ENCODE data around the gene ARHGEF6. TPM values are rescaled to one million over a fixed set of nuclear protein-coding genes. Genes with fewer than 3 reads are reported as not detected.
"Not testable (repeated sequence)": the region's sequence is repeated elsewhere in the genome, so short reads cannot be mapped to it uniquely, and the experiment has no call there.

Gene ARHGEF6
- total and polyA plus RNA-seq, 2 experiments from 2014 or later = 3.5 to 3.7 TPM

DNA sequence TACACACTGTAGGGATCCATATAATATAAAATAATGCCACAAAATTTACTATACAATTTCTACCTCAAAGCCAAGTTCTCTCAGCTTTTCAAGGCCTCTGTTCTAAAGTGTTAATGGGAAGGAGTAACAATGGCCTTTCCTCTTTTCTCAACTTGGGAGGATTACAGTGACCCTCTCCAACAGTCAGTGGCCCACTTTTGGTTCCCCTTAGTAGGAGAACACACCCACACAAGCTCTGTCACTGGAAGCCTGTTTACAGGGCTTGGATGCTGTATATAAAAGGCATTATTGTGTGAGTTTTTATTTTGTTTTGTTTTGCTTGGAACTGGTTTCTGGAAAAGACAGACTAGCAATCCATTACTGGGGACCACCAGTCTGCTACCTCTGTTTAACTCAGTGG, 1.8 kb downstream of the ARHGEF6 start:
- Histone ChIP-seq H2AFZ (no peak overlapping the region), H3K27me3 (no peaks in the 10 kb centered on the region), H3K4me2 (no peak overlapping the region), H3K4me3 (no peak overlapping the region), H3K9me3 (ENCODE audit: low read depth) (no peaks in the 10 kb centered on the region), H4K20me1 (ENCODE audit: insufficient read depth, poor library complexity, severe bottlenecking) (no peaks in the 10 kb centered on the region), H3K4me1 (ENCODE audit: insufficient read depth) (no peaks in the 10 kb centered on the region), H3K27ac (no peak overlapping the region), H3K36me3 (replicated peaks; ENCODE audit: insufficient read depth, low read depth) (no peaks in the 10 kb centered on the region), H3K9me2 (replicated peaks; ENCODE audit: insufficient read depth) (no peaks in the 10 kb centered on the region), H3K79me2 (no peaks in the 10 kb centered on the region)
- DNase-seq (ENCODE audit: low spot score) = no peak
- TF ChIP-seq EZH2 (IDR thresholded peaks at IDR 0.05; ENCODE audit: borderline replicate concordance) = no peak
- TF ChIP-seq, protein P1, sequence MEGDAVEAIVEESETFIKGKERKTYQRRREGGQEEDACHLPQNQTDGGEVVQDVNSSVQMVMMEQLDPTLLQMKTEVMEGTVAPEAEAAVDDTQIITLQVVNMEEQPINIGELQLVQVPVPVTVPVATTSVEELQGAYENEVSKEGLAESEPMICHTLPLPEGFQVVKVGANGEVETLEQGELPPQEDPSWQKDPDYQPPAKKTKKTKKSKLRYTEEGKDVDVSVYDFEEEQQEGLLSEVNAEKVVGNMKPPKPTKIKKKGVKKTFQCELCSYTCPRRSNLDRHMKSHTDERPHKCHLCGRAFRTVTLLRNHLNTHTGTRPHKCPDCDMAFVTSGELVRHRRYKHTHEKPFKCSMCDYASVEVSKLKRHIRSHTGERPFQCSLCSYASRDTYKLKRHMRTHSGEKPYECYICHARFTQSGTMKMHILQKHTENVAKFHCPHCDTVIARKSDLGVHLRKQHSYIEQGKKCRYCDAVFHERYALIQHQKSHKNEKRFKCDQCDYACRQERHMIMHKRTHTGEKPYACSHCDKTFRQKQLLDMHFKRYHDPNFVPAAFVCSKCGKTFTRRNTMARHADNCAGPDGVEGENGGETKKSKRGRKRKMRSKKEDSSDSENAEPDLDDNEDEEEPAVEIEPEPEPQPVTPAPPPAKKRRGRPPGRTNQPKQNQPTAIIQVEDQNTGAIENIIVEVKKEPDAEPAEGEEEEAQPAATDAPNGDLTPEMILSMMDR (IDR thresholded peaks at IDR 0.05; ENCODE audit: poor library complexity) = no peak
- TF ChIP-seq EZH2phosphoT487 (IDR thresholded peaks at IDR 0.05; ENCODE audit: low read depth, severe bottlenecking, unreplicated experiment) = no peak

DNA sequence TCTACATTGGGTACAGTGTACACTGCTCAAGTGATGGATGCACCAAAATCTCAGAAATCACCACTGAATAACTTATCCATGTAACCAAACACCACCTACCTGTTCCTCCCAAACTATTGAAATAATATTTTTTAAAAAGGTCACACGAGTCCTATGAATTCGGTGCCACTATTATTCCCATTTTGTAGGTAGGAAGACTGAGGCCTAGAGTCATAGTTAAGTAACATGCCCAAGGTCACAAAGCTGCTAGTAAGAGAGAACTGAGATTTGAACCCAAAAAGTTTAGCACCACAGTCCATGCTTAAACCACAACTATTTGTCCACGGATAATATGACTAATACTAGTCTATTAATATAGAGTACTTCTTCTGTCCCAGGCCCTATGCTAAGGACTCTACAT, 2.7 kb downstream of the ARHGEF6 start:
- no peaks in the 10 kb centered on the region for H3K36me3 ChIP-seq (replicated peaks; ENCODE audit: insufficient read depth, low read depth)
- H3K9me3 ChIP-seq (ENCODE audit: low read depth) = no peaks in the 10 kb centered on the region
- no peaks in the 10 kb centered on the region for H3K79me2 ChIP-seq
- no peak overlapping the region for H3K4me3 ChIP-seq
- no peaks in the 10 kb centered on the region for H3K9me2 ChIP-seq (replicated peaks; ENCODE audit: insufficient read depth)
- H3K4me2 ChIP-seq = no peak overlapping the region
- 72% methylated on average over 3 of the region's 3 CpGs for WGBS (ENCODE audit: low lambda C conversion rate, missing lambda C conversion rate)
- H3K27me3 ChIP-seq = no peaks in the 10 kb centered on the region
- H4K20me1 ChIP-seq (ENCODE audit: insufficient read depth, poor library complexity, severe bottlenecking) = no peaks in the 10 kb centered on the region
- no peak overlapping the region for H3K27ac ChIP-seq
- TF ChIP-seq EZH2 (IDR thresholded peaks at IDR 0.05; ENCODE audit: borderline replicate concordance) (no peak), EZH2phosphoT487 (IDR thresholded peaks at IDR 0.05; ENCODE audit: low read depth, severe bottlenecking, unreplicated experiment) (no peak)
- TF ChIP-seq, protein P1 (IDR thresholded peaks at IDR 0.05; ENCODE audit: poor library complexity) = no peak
- H3K4me1 ChIP-seq (ENCODE audit: insufficient read depth) = no peaks in the 10 kb centered on the region
- H2AFZ ChIP-seq = no peak overlapping the region
- DNase-seq (ENCODE audit: low spot score) = no peak

- Histone ChIP-seq H3K79me2 (no peaks in the 10 kb centered on the region), H3K9me3 (ENCODE audit: low read depth) (no peaks in the 10 kb centered on the region), H4K20me1 (ENCODE audit: insufficient read depth, poor library complexity, severe bottlenecking) (no peaks in the 10 kb centered on the region), H3K4me3 (no peak overlapping the region), H3K9me2 (replicated peaks; ENCODE audit: insufficient read depth) (no peaks in the 10 kb centered on the region), H2AFZ (no peak overlapping the region), H3K4me2 (no peak overlapping the region), H3K36me3 (replicated peaks; ENCODE audit: insufficient read depth, low read depth) (no peaks in the 10 kb centered on the region), H3K4me1 (ENCODE audit: insufficient read depth) (no peaks in the 10 kb centered on the region), H3K27me3 (no peaks in the 10 kb centered on the region), H3K27ac (no peak overlapping the region)
- no peak for DNase-seq (ENCODE audit: low spot score)
- 57% methylated on average over 2 of the region's 2 CpGs for WGBS (ENCODE audit: low lambda C conversion rate, missing lambda C conversion rate)
- TF ChIP-seq EZH2phosphoT487 (IDR thresholded peaks at IDR 0.05; ENCODE audit: low read depth, severe bottlenecking, unreplicated experiment) = no peak
- TF ChIP-seq, protein P1 (IDR thresholded peaks at IDR 0.05; ENCODE audit: poor library complexity) = no peak
Observed at GRCh38 chrX:136773648-136774047, 7.1 kb downstream of the ARHGEF6 start.

DNA sequence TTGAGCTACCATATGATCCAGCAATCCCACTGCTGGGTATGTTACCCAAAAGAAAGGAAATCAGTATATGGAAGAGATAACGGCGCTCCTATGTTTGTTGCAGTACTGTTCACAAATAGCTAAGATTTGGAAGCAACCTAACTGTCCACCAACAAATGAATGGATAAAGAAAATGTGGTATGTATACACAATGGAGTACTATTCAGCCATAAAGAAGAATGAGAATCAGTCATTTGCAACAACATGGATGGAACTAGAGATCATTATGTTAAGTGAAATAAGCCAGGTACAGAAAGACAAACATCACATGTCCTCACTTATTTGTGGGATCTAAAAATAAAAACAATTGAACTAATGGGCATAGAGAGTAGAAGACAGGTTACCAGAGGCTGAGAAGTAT, 8.9 kb downstream of the ARHGEF6 start:
- H3K79me2 ChIP-seq; H3K4me2 ChIP-seq; DNase-seq (ENCODE audit: low spot score); H3K27ac ChIP-seq; H3K4me1 ChIP-seq (ENCODE audit: insufficient read depth); H3K9me3 ChIP-seq (ENCODE audit: low read depth); H3K4me3 ChIP-seq; H4K20me1 ChIP-seq (ENCODE audit: insufficient read depth, poor library complexity, severe bottlenecking); H3K27me3 ChIP-seq; H3K9me2 ChIP-seq (replicated peaks; ENCODE audit: insufficient read depth); H2AFZ ChIP-seq; H3K36me3 ChIP-seq (replicated peaks; ENCODE audit: insufficient read depth, low read depth): not testable (repeated sequence)
- 85% methylated on average over 2 of the region's 2 CpGs for WGBS (ENCODE audit: low lambda C conversion rate, missing lambda C conversion rate)

Data from hepatocyte (in vitro differentiated cells).